SK-N-DZ (cell line): Measurements from ENCODE around the gene PARP11.

ENCODE experiments used
- DNase-seq: peaks from one replicate; pipeline ENCODE4 v3.0.0-alpha.2; 2015; ENCODE audit warnings: low spot score

PARP11 gene

GRCh38 chr12:3821441-3821840, 51.8 kb downstream of the PARP11 start:
- DNase-seq = no peak

- no peak for DNase-seq
Observed at GRCh38 chr12:3820122-3820521, 53.1 kb downstream of the PARP11 start.

DNA sequence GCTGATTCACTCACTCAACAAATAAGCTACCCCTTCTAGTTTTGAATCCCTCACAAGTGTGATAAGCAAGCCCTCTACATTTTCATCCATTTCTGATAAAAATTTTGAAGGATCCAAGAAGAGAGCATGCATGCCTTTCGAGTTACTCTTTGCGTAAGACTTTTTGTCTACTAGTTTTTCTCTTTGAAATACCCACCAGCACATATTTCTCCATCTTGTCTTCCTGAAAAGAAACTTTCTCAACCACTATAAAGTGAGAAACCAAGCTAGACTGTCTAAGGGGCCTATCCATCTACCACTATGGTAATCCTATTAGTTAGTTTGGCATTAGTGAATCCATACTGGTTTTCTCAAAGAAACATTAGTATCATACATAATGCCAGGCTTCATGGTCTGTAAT, 56.9 kb downstream of the PARP11 start:
- DNase-seq = no peak

DNA sequence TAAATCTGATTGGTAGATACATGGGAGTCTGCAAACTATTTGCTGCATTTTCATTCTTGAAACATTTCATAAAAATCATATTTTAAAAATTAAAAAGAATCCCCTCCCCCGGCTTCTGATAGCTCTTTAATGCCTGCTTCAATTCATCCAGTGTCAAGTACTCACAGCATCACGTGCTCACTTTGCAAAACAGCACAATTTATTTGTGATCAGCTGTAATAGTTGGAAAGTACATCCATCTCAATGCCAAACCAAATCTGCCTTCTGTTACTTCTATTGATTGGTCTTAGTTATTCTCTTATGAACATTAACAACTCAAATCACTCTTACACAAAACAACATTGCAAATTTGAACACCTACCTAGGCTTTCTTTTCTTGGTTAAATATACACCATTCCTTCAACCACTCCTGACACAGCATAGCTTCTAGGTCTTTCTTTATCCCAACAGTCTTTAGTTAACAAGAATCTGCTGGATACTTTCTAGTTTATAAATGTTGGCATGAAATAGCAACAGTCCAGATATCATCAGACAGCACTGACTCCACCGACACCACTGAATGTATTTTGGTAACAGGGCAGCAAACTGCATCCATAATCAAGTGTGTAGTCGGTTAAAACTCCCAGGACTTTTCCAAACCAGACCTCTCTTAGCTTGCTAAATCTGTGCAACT, 58.0 kb downstream of the PARP11 start:
- DNase-seq = no peak

GRCh38 chr12:3810540-3810939, 62.7 kb downstream of the PARP11 start:
- no peak for DNase-seq

DNA sequence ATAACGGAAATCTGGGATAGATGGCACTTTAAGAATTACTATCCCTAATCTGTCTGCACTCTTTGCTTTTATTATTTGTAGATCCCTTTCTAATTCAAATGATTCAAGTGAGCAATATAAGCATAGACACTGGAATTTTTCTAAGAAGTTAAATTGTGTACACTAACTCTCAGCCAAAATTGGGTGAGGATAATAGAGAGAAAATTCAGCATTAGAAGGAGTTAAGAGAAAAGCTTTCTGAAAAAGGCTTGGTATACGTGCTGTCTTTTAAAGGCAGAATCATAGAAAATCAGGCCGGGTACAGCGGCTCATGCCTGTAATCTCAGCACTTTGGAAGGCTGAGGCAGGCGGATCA, 63.2 kb downstream of the PARP11 start:
- no peak for DNase-seq

DNA sequence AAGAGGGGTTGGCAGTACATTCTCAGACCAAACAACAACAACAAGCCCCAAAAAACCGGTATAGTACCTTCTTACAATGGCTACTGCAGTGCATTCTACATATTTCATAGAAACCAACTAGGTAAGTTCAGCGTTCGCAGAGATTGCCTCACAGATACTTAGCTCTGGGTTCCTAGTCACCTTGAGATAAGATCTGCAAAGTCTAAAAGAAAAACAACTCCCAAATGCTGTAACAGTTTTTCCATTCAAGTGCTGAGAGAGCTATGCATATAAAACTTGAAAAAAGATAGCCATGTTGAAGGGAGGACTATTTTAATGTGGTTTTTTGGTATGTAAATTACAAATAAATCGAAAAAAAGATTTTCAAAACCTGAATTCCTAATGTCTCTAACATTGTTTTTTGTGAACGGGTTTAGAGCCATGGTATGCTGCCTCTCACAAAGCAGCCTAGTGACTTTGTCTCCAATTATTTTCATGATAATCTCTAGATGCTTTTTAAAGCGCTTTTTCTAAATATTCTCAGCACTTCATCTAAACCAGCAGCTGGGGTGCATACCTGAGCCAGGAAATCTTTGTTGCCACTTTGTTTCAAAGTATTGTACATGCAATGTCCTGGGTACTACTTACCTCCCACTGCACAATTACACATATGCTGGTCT, 63.7 kb downstream of the PARP11 start:
- DNase-seq = no peak

- no peak for DNase-seq
Observed at GRCh38 chr12:3805077-3805476, 68.1 kb downstream of the PARP11 start.

GRCh38 chr12:3803865-3804472, 69.2 kb downstream of the PARP11 start:
- peak; percentile 75 for DNase-seq

- no peak for DNase-seq
Observed at GRCh38 chr12:3802721-3803120, 70.5 kb downstream of the PARP11 start.

DNA sequence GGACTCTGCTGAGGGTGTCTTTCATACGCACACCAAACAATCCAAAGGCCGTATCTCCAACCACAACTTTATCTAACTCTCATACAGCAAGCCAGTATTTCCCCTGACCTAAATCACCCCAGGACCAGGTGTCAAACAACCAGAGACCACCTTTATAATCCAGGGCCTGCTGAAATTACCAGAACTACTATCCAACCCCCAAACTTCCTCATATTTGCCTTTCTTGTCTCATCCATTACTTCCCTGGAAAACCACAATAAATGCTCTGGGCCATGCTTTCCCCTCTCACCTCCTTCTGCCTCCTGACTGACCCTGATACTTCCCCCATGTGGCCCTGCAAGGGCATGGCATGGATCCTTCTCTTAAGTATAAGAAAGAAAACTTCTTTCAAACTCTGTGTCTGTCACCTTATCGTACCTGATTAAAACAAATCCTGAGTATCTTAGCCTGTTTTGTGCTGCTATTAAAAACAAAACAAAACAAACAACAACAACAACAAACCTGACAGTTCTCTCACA, 75.6 kb downstream of the PARP11 start:
- DNase-seq = no peak

DNA sequence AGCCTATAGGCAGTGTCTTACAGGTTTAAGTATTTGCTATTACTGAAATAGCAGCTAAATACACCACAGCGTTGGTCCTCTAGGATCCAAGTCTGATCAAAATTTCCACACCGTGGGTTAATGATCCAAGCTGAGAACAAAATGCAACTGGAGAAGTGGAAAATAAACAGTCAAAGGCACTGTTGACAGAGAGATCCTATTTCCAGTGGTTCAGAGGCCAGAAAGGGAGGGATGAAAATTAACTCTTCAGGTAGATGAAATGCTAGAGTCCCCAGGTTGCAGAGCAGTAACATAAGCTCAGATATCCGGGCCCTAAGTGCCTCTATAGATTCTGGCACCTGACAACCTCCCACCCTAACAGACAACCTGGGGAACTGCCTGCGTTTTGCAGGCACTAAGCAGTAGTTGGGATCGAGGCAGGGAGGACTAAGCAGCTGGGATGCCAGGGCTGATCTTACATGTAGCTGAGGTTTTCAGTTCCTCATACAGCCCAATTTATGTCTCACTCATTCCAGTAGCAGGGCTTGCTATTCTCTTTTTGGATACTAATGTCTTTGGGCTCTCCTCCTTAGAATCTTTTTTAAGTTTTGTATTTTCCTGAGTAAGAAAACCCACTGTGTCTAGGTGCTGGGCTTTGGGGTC, 77.6 kb downstream of the PARP11 start:
- no peak for DNase-seq

DNA sequence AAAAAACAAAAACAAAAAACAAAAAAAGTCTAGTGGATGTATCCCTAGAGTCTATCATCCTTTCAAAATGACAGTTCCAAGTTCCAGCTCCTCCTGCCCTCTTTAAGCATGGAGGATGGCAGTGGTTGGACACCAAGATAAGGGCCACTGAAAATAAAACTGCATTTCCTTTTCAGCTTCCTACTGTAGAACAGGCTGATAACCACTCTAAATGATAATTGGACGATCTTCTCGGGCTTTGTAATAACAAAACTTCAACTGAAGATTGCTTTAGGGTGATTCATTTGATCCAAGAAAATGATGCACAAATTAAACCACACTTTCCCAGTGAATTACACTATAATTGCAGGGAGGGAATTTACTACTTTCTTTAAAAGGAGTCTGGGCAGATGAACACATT, 78.1 kb downstream of the PARP11 start:
- DNase-seq = no peak

DNA sequence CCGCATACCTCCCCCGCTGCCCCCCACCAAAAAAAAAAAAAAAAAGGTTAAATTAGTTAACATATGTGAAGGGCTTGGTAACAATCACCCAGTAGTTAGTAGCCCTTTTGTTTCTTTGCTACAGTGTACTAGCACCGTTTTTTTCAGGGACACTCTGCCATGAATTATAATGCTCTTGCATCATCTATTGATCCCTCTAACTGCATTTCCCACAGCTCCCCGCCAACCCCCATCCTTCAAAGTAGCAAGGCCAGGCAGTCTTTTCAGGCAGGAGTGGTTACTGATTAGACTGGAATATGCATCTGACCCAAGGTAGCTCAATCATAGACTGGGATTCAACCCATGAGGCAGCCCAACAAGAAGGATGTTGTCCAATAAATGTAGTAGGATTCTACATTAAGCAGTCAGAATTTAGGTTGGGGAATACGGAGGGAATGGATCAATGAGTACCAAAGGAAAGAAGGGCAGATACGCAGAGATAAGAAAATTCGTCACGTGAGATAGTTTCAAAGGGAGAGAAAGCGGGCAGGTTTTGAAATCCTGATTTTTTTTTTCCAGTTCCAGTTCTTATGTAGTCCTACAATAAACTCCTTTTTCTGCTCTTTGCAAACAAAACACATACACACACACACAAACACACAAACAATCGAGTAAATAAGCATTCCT, 80.4 kb downstream of the PARP11 start:
- no peak for DNase-seq

DNA sequence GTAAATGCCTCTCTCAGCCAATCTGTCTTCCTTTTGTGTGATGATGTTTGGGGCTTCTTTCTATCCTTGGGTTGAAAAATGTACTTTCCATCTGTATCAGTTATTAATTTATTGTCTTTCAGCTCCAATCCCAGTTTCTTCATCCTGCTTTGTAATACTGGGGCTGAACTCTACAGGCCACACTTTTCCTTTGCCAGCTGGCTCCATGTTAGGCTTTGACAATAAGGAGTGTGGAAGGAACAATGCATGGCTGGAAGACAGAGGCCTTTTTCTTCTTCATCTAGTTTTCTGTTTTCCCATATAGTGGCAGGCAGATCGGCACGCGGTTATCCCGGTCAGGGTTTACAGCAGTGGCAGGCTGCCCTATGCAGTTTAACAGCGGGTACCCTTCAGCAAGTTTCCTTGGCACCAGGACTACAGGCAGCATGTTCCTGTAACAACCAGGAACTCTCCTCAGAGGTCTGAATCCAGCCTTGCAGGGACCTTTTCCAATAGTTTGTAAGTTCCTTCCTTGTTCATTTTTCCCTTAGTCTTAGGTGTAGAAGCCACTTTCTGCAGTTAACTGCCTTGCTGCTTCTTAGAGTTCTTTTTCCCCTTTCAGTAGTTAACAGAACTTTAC, 81.8 kb downstream of the PARP11 start:
- DNase-seq = no peak

DNA sequence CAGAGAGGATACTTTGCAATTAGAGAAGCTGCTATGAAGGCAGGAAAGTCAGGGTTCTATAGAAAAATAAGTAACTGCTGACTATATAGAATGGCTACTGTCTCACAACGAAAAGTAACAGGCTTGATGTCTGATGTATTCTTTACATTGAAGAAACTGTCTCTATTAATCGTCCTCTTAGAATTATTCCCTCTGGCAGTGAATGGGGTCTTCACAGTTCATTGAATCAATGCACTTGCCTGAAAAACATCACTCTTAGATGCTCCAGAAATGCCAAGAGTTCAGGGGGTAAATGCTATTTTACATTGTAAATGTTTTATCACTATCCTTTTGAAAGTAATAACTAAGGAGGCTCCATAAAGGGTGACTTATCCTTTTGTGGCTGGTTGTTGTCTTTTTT, 82.6 kb downstream of the PARP11 start:
- DNase-seq = no peak

DNA sequence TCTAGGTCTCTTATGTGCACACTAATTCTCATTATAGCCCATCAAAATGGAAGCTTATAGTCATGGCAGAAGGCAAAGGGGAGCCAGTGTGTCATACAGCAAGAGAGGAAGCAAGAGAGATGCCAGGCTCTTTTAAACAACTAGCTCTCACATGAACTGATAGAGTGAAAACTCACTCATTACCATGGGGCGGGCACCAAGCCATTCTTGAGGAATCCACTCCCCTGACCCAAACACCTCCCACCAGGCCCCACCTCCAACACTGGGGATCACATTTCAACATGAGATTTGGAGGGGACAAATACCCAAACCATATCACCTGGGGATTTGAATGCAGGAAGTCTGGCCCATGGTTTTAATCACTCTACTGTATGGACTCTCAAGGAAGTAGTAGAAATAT, 83.4 kb downstream of the PARP11 start:
- no peak for DNase-seq

DNA sequence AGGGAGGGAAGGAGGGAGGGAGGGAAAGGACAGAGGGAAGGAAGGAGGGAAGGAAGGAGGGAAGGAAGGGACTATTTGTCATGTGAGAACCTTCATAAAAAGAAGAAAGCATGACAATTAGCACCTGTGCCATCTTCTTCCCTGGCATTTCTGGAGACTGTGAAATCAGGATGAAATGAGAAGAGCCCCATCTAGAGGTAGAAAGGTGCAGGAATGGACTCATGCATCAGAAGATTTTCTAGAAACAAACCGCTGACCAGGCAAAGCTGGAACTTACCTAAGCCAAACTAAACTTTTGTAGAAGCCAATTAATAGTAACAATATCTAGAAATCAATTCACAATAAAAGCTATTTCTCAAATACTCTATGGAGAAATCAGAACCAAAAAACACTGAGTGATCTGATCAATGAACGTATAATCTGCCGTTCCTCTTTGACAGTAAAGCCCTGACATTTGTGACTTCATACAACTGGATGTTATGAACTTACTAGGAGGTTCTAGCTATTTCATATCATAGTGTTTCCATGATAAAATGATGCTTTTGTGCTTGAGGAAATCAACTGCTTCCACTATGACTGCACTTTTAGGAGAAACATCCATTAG, 95.9 kb downstream of the PARP11 start:
- peak; percentile 36 for DNase-seq

DNA sequence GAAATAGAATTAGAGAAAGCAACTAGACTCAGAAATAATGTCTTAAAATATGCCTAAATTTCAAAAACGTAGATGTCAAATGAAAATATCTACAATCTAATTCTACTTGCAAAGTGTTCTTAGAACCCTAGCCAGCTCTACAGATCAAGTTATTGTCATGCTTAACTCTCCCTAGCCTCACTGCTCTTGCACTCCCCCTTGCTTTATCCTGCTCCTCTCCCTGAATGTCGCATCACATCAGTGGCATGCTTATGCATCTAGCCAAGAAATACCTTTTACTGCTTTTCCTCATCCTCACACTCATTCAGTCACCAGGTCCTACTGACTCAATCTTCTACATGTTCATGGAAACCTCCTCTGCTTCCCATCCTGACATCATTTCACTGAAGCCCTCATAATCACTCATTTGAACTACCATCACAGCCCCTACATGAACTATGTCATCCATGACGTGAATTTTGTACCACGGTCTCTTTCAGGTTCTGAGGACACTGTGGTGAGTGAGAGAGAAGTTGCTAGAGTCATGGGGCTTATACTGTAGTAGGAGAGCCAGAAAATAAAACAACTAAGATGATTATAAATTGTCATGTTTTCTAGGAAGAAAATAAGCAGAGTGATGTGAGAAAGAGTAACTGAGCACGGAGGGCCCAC, 97.7 kb downstream of the PARP11 start:
- DNase-seq = no peak

DNA sequence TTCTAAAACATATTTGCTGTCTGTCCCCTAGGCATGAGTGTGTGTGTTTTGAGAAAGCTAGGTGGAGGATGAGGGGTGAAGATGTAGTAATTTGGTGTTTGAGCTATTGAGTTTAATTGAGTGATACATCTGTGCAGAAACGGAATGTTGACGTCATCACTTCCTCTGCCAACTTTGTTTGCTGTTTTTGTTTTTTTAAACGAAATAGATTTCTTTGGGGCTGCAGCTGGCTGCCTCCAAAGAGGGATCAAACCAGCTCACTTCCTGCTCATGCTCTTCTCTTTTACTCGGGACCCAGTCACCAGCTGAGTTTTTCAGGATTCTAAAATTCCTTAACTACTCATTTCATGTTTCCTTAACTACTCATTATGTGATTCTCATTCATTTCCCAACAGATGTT, 100.8 kb downstream of the PARP11 start:
- DNase-seq = no peak

DNA sequence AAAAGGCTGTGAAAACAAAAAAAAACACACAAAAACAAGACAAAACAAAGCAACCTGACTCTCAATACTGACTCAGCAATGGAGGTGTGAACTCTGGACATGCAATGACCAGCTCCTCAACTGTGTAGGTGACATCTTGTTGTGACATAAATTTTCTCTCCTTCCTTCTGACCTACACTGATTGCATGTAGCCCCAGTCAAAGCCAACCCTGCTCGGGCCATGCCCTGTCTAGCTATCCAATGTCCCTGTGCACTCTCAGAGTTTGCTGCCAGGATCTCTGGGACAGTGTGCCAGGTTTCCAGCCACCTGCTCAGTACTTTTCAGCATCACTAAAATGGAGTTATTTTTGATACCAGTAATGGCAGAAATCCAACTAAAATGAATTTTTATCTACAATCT, 101.3 kb downstream of the PARP11 start:
- no peak for DNase-seq
